OCI-M2 (cell line): ENCODE data around the gene NET1.

Experiments used
- DNase-seq: peaks from one replicate; lab custom pipeline; 2025; ENCODE audit not compliant: unreplicated experiment; lab: John Stamatoyannopoulos, UW

NET1 gene

DNA sequence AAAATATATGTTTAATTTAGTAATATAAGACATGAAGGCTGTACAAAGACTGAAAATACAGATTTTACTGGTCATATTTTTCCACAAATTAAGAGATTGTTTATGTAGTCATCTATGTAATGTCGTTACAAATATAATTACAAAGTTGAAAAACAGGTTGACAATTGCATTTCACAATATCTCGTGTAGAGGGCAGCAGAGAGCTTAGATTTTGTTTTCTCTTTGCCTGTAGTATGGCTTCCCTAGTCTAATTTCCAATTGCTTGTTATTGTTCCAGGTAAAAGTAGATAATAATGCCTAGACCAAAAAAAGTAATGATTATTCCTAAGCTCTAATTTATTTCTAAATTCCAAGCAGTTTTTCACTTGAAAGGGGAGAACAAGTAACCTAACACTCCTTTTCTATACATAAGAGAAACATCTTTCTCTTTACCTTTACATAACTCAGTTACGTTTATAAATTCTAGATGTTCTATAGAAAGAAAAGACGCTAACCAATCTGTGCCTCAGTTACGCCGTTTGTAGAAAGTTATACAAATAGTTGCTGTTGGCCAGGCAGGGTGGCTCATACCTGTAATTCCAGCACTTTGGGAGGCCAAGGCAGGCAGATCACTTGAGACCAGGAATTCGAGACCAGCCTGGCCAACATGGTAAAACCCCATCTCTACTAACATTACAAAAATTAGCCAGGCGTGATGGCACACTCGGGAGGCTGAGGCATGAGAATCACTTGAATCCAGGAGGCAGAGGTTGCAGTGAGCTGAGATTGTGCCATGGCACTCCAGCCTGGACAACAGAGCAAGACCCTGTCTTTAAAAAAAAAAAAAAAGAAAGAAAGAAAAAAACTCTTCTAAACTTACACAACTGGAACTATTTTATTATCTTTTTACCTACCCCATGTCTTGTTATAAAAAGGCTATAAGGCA, 30.0 kb downstream of the NET1 start:
- peak; percentile 61 for DNase-seq

DNA sequence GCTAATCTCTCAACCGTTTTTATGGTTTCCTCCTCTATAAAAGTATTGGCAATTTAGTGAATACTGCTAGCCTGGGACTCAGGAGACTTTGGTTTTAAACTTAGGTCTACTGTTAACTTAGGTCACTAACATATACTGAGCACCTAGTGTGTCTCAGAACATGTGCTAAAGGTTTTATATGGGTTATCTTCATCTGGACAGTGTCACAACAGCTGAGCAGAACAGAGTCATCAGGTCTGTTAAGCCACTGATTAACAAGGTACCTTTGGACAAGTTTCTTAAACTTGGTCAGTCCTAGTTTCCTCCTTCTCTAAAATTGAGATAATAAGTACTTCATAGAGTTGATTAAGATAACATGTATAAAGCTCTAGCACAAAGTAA, 30.6 kb downstream of the NET1 start:
- DNase-seq: no peak

DNA sequence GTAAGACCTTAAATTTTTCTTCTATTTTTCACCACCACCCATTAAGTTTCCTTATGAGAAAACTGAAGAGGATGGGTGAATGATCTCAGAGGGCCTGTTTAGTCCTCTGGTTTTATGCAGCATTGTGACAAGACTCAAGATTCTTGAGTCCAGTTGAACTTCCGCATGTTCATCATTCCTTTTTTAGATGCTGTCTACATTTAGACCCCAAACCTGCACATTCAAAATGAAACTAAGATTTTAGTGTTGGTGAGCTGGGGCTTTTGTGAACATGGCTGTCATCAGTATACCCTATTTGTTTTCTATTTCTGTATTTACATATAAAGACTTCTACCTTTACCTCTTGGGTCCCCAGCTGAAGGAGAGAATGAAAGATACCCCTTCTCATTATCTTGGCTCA, 31.1 kb downstream of the NET1 start:
- DNase-seq: no peak

DNA sequence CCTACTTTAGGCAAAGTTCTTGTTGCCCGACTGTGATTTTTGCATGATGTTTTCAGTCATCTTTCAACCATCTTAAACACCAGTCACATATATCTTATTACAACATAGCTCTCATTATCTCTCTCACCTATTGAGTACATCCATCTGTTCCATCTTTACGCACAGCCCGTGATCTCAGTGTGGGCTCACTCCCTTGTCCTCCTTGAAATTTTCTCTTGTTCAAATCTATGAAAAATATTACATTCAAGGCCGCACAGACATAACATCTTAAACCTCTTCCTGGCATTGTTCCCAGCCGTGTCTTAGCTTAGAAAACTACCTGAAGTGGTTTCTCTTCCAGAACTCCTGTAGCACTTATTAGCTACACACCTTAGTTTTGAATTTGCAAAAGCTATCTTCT, 32.6 kb downstream of the NET1 start:
- no peak for DNase-seq

DNA sequence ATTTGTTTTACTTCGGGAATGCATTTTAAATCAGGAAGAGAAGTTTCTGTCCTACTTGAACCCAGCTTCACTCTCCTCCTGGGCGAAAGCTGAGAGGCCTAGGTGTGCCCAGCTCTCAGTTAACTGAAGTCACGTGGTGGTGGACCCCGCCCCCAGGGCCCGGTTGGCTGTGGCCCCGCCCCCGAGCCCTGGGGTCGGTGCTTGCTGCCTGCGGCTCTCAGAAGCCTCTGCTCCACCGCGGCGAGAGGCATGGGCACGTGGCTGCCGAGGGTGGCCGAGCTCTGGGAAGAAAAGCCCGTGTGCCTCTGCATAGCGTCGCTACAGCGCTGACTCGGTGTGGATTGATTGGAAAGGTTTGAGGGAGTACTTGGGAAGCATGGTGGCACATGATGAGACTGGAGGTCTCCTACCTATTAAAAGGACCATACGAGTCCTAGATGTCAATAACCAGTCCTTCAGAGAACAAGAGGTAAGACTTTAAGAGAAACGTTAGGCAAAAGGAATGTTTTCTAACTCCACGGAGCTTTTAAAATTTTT, 34.1 kb downstream of the NET1 start:
- DNase-seq: peak; percentile 38

DNA sequence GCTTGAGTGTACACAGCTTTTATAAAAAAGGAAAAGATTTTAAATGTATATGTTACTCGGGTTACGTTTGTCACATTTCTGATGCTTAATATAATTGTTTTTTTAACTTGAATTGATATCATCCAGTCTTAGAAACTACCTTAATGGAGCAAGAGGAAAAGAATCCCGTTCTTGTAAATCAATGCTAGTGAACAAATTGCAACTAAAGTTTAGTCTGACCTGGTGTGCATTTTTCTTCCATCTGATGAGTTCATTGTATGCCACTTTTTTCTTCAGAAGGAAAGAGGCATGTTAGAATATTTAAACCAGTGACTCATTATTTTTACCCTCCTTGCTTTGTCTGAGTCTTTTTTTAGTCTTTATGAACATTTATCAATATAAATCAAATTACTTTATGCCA, 34.7 kb downstream of the NET1 start:
- DNase-seq: no peak

DNA sequence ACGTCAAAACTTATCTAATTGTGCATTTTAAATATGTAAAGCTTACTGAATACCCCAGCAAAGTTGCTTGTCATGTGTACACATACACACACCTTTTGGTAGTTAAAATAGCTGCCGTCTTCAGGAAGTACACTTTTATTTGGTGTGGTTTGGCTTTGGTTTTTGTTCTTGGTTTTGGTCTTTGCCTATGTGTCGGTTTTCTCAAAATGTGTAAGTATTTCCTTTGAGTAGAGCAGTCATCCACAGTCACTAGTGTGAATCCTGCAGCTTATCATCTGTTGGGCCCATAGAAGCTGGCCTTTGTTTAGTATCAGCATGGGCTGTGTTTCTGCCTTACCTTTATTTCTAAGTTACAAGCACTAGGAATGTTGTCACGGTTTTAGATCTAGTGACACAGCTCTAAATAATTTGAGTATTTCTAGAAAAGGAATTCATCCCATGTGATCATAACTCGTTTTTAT, 35.3 kb downstream of the NET1 start:
- DNase-seq: no peak

DNA sequence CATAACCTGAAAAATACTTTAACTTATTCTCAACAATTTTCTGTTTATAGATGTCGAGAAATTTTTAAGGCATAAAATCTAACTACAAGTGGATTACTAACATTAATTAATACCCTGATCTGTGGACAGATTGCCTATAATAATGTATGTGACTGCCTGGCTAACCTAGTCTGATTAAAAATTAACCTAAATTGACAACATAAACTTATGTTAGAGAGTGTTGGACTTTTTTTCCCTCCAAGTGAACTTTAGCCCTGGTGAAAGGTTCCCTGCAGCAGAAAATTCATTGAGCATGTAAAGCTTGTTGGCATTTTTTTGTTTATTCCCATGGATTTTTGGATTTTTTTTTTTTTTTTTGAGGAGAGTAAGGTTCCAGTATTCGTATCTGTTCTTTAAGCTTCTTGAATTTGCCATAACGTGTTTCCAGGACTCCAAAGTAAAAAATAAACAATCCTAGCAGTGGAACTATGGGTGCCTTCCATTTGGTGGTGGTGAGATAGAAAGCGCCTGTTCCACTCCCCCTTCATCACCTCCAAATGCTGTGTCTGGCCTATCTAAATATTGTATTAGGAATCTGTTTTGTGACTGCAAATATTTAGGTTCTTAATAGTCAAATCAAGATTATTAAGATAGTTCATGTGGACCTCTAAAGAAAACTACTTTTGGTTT, 36.1 kb downstream of the NET1 start:
- no peak for DNase-seq

DNA sequence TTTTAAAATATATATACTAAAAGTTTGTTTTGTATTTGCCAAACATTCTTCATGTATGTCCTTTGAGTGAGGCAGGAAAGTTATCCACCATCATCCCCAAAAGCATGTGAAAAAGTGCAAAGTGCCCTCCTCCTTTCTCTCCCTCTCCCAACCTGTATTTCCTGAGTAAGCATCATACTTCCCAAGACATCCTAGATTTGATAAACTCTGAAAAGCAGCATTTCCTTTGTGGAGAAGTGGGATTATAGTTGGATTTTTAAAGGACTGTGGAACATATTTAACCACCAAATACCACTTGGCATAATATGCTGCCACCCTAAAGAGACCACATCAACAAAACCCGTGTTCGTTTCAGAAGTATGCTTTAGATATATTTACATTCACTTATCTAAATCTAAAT, 36.9 kb downstream of the NET1 start:
- DNase-seq: no peak

DNA sequence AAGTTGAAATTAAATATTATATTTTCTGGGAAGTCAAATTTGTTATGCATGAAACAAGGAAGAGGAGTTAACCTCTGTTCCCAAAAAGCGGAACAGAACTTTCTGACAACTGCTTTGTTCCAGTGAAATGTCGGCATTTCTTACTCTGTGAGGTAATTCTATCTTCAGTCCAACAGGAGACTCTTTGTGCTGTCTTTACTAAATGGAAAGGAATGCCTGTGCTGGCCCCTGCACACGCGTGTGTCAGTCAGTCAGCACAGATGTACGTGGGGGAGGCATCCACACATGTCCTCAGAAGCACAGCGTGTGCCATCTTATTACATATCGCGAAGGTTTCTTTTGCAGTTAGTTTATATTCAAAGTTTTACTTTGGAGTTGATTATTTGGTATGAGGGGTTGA, 37.5 kb downstream of the NET1 start:
- DNase-seq: no peak

DNA sequence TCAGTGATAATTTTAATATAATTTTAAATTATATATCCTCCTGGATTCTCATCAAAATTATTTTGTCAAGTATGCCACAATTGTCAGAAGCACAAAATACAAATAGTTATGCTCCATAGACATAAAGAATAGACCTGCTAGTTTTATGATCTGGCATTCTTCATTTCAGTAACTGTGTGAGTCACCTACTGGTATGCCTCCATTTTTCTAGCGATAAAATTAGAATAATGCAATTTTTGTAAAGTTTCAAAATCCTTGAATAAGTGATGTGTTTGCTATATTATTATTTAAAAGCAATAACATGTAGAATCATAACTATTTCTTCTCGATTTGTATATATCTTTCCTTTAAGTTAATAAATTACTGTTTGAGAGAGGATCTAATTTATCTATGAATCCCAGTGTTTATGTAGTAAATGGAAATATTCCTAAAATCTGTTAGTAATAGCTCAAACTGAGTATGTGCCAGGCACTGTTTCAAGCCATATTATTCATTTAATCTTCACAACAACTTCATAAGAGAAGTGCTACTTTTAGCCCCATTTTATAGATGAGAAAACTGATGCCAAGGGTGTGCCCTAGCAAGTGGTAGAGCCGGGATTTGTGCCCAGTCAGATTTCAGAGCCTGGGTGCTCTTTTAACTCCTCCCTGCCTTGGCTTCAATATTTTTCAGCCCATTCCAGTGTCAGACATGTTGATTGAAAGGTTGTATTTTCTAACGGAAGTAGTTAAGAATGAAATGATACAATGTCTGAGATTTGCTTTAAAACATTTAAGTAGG, 38.4 kb downstream of the NET1 start:
- DNase-seq: no peak

DNA sequence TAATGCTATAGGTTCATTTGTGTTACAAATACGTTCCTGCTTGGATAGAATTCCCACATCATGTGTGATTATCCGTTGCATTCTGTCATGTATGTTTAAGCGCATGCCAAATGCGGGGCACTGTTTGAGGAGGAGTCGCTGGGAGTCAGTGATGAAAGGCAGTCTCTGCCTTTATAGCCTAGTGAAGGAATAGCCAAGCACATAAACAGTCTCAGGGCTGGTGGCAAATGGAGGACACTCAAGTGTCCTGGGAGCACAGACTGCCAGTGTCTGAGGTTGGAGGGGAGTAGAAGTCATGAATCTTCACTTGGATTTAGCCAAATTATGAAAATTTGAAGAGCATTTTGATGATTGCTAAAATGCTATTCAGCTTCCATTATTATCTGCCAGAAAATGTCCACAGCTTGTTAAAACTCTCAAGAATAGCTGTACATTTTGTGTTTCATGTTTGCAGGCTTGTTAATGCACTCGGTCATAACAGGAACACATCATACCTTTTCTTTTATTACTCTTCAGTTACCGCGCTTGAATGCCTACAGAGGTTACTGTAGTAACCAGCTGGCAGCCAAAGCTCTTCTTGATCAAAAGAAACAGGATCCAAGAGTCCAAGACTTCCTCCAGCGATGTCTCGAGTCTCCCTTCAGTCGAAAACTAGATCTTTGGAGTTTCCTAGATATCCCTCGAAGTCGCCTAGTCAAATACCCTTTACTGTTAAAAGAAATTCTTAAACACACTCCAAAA, 41.6 kb downstream of the NET1 start:
- DNase-seq: no peak

DNA sequence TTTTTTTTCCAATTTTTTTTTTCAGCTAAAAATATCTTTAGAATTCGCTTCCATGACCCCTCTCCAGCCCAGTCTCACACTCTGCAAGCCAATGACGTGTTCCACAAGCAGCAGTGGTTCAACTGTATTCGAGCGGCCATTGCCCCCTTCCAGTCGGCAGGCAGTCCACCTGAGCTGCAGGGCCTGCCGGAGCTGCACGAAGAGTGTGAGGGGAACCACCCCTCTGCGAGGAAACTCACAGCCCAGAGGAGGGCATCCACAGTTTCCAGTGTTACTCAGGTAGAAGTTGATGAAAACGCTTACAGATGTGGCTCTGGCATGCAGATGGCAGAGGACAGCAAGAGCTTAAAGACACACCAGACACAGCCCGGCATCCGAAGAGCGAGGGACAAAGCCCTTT, 44.2 kb downstream of the NET1 start:
- DNase-seq: no peak

DNA sequence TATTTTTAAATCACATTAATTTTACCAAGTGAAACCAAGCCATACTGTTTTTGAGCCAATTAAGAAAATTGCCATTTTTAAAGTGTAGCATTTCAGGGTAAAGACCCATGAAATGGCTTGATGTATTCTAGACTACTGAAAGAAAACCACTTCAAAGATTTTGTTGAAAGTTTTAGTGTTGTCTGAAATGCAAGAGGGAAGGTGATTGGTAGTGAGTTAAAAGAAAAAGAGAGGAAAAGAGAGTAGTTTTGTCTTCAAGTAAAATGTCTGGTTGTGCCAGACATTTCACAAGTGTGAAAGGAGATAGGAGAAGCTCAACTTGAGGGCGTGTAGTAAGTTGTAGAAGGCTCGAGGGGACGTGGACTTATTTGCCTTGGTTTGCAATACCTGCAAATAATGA, 45.4 kb downstream of the NET1 start:
- no peak for DNase-seq

DNA sequence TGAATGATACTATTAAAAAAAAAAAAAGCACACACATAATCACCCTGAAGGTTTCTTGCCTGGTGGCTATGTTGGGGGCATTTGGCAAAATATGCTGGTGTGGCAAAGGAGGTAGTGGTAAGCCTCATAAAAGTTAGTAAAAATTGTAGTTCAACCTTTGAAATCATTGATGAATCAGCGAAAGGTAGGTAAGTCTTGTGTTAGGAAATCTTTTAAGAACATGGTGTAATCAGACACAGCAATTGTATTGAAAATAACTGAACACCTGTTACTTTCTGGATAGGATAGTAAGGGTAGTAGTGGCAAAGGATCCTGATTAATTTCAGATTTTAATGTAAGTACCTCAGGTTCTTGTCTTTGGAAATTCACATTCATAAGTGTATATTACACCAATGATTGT, 46.1 kb downstream of the NET1 start:
- no peak for DNase-seq

DNA sequence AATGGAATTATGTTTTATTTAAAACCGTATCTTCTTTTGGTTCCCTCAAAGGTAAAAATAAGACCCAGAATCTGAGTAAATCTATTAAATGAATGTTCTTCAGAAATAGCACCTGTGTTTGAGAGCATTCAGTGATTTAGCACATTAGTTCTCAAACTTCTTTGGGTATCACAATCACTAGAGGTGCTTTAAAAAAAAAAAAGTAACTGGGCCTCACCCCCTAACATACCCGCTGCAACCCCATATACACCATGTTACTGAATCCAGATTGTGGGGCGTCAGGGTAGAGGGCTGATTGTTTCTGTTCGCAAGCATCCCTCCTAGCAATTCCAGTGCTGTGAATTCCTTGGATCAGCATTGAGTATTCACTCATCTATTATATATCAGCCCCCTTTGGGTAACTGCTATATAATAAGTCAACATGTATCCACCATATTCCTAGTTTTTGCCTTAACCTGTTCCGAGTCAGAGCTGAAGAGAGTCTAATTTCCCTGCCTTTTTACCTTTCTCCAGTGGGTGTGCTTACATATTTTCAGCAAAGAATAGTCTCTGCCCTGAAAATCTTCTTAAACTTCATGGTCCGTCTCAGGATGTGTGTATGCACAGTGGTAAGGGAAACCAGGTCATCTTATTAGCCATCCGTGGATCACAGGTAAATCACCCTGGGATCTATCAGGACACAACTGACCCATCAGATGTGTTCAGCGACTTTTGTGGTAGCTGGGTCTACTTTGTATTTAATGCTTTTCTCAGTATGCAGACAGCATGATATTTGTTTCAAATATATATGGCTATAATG, 46.8 kb downstream of the NET1 start:
- no peak for DNase-seq

DNA sequence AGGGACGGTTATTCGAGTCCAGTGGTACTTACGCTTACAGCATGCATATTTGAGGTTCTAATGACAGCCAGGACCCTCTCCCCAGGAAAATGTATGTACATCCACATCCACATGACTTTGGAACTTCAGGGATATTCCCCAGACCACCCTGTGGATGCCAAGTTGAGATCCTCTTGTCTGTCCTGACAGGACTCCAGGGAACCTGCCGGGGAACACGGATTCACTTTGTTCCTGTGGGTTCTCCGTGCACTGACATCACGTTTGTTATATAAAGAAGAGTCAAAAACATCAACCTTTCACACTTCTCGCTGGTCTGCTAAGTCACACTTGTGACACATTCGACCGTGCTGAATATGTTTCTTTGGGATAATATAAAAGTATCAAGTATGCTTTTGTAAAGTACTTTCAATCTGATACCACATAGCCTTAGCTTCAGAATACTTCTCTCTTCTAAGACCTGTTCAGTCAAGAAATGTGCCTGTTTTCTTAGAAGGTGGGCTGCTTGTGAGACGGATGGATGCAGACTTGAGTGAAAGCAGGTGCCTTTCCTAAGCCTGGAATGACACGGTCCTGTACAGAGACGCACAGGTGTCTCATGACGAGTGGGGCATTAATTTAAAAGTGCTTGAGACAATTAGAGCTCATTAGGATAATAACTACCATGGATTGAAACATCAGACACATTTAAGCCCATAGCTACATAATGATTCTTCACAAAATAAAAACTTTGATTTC, 48.3 kb downstream of the NET1 start:
- DNase-seq: no peak

DNA sequence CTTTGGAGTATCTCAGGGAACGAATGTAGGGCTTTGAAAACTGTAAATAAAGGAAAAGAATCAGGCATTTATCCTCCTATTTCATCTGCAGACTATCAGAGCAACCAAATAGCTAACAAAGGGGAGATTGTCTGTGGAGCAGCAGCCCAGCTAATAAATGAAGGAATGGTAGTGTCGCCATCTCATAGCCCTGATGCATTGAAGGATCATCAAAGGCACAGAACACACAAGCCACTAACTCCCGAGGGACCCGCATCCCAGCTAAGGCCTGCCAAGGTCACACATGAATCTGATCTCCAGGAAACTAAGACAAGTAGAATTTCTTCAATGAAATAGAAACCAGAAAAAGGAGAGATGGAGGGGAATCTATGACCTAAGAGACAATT, 48.8 kb downstream of the NET1 start:
- no peak for DNase-seq
